22Rv1 (cell line): ENCODE data around the gene MTMR8.
"Not testable (repeated sequence)": the region's sequence is repeated elsewhere in the genome, so short reads cannot be mapped to it uniquely, and the experiment has no call there.

Experiments used
- H3K27ac ChIP-seq: fragments of 450-650 bp; 2 replicates; pipeline ENCODE4 v1.5.1; 2017
- ZFX ChIP-seq: fragments of 450-650 bp; IDR thresholded peaks from 2 replicates; pipeline ENCODE4 v1.6.1; 2017; ENCODE audit warnings: antibody characterized with exemption, borderline replicate concordance
- TF ChIP-seq, protein P1 (sequence below): fragments of 450-650 bp; IDR thresholded peaks from 2 replicates; pipeline ENCODE4 v1.5.1; 2017; ENCODE audit warnings: mild to moderate bottlenecking

MTMR8 gene

DNA sequence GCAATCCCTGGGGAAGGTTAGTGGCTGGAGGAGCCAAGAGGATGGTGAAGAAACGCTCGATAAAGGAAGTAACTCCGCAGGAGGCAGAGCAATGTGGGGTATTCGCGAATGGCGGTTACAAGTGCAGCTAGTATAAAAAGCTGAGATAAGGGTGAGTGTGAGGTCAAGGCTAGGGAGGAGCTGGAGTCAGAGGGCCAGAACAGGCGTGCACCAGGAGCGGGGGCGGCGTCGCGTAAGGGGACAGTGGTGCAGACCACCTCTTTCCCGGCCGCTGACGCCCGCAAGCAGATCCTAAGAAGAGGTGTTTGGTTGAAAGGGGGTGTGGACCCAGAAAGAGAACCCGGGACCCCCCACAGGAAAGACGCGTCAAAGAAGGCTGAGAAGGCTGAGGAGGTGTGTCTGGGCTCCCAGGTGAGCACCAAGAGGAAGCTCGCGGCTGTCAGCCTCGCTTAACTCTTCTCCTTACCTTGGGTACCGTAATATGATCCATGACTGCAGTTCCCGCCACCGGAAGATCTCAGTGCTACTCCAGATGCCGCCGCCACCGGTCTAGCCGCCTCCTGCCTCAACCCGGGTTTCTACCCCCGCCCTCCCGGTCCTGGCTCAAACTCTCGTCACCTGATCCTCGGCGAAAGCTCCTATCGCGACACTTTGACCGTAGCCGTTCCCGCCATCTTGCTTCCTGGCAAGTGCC, at the start of gene MTMR8:
TSS of gene MTMR8 (minus strand) at position 579 of the 694 bp plus-strand sequence. CDS start at position 490, 89 bp downstream.
- H3K27ac ChIP-seq = peak within 1 kb of the TSS; percentile 59
- TF ChIP-seq, protein P1, sequence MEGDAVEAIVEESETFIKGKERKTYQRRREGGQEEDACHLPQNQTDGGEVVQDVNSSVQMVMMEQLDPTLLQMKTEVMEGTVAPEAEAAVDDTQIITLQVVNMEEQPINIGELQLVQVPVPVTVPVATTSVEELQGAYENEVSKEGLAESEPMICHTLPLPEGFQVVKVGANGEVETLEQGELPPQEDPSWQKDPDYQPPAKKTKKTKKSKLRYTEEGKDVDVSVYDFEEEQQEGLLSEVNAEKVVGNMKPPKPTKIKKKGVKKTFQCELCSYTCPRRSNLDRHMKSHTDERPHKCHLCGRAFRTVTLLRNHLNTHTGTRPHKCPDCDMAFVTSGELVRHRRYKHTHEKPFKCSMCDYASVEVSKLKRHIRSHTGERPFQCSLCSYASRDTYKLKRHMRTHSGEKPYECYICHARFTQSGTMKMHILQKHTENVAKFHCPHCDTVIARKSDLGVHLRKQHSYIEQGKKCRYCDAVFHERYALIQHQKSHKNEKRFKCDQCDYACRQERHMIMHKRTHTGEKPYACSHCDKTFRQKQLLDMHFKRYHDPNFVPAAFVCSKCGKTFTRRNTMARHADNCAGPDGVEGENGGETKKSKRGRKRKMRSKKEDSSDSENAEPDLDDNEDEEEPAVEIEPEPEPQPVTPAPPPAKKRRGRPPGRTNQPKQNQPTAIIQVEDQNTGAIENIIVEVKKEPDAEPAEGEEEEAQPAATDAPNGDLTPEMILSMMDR = no peak
- TF ChIP-seq ZFX = no peak

DNA sequence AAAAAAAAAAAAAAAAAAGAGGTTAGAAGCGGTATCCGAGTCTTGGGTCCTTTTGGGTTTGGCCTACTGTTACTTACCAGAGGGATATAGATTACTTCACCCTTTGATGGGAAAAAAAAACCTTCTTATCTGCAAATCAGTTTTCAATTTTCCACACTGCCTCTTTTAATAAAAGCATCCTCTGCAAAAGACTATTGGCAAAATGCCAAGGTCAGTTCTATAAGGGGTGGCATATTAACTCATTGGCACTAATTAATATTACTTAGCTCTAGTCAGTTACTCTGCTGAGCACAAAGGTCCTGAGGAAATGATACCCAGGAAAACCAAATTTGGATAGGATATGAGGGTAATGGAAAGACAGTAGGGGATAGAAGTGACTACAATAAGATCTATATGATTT, 44.3 kb upstream of the MTMR8 start:
- no peak for TF ChIP-seq ZFX
- TF ChIP-seq, protein P1 = no peak
- no peak overlapping the region for H3K27ac ChIP-seq

DNA sequence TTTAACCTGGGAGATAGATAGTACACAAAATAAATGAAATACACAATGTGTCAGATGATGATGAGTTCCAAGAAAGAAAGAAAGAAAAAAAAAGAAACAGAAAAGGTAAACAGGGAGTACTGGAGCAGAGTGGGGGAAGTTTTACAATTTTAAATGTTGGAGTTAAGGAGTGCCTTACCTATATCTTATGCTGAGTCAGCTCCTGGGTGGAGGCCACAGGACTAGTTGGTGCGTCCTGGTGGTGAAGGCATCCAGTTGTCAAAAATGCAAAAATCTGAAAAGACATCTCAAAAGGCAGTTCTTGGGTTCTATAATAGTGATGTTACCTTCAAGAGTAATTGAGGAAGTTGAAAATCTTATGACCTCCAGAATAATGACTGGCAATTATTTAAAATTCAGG, 42.4 kb upstream of the MTMR8 start:
- no peak for TF ChIP-seq ZFX
- TF ChIP-seq, protein P1 = no peak
- H3K27ac ChIP-seq = no peak overlapping the region

DNA sequence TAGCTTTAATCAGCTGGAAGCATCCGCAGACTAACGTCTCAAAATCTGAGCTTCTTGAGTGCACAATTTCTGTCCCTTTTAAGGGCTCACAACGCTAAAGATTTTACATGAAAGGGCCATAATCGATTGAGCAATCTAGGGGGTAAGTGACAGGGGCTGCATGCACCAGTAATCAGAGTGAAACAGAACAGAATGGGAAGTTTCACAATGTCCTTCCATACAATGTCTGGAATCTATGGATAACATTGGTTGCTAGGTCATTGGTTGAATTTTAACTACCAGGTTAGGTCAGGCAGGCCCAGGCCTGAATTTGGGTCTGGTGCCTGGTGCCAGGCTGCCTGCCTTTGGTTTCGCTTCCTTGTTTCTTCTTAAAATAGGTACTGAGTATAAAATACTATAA, 42.0 kb upstream of the MTMR8 start:
- no peak overlapping the region for H3K27ac ChIP-seq
- TF ChIP-seq, protein P1 = no peak
- no peak for TF ChIP-seq ZFX

DNA sequence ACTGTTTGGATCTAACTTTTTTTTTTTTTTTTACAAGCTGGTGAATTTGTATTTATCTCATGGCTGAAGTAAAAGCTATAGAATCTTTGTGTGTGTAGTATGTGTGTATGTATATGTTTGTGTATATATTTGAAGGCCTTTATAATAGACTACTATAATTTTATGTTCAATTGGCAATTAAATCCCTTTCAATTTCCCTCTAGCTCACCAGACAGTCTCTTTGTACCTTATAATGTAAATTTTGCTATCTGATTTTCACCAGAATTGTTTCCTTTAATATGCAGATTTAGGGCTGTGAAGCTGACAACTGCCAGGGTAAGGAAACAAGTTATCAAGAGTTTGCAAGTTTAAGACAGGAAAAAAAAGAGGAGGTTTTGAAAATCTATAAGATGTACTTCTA, 33.1 kb upstream of the MTMR8 start:
- TF ChIP-seq ZFX = no peak
- TF ChIP-seq, protein P1 = no peak

DNA sequence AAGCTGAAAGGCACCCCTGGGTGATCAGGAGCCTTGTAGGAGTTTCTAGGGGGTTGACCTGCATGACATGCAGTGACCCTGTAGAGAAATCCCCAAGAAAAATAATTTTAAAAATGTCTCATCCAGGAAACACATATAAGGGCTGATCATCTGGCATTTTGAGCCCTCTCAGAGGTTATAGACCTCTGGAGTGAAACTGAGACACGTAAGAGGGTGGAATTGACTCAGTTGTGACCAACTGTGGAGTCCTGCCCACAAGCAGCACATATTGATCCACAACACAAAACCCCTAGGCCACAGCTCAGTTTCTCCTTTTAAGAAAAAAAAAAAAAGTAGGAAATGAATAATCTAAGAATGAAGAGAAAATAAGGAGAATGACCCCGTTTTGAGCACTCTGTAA, 32.5 kb upstream of the MTMR8 start:
- TF ChIP-seq ZFX = no peak
- TF ChIP-seq, protein P1 = no peak
- no peak overlapping the region for H3K27ac ChIP-seq

More for the DNA sequence above, 33.1 kb upstream of the MTMR8 start:
- no peak overlapping the region for H3K27ac ChIP-seq

DNA sequence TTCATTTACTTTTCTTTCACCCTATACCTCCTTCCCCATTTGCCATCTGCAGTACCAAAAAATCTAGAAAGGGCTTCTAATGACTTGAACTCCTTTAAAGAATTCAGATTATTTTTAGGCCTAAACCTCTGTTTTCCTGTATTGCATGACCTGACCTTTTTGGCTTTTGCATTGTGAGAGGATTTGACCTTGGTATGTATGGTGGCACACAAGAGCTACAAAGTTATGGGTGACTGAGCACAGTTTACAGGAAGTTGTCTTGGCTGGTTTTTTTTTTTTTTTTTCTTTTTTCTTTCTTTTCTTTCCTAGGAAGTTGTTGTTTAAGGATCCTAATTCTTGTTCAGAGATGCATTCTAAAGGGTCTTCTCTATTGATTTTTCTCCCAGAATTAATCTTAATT, 32.0 kb upstream of the MTMR8 start:
- TF ChIP-seq, protein P1 = no peak
- TF ChIP-seq ZFX = no peak
- H3K27ac ChIP-seq = no peak overlapping the region

DNA sequence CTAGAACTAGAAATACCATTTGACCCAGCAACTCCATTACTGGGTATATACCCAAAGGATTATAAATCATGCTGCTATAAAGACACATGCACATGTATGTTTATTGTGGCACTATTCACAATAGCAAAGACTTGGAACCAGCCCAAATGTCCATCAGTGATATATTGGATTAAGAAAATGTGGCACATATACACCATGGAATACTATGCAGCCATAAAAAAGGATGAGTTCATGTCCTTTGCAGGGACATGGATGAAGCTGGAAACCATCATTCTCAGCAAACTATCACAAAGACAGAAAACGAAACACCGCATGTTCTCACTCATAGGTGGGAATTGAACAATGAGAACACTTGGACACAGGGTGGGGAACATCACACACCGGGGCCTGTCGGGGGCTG, 14.5 kb upstream of the MTMR8 start:
- H3K27ac ChIP-seq = not testable (repeated sequence)
